Right cardiac atrium (tissue), 5 donors: Measurements from ENCODE around the gene FADS3. TPM values are rescaled to one million over a fixed set of nuclear protein-coding genes. Genes with fewer than 3 reads are reported as not detected.

ENCODE experiments used
- ATAC-seq, 2 donors: fragments of 200-7000 bp; cut with Tn5 transposase; one replicate each; pipeline versions ENCODE4 v1.8.0 to v1.9.1; 2020; ENCODE audit warnings: moderate library complexity in 2 of 2, mild to moderate bottlenecking in 1 of 2
- DNase-seq, 3 donors: peaks; one replicate each; pipeline ENCODE4 v3.0.0-alpha.2; 2020
- H3K27ac ChIP-seq: one replicate; pipeline ENCODE4 v1.5.1; 2013; ENCODE audit warnings: mild to moderate bottlenecking, low read length, control low read depth, moderate library complexity
- H3K27me3 ChIP-seq: one replicate; pipeline ENCODE4 v1.6.1; 2013; ENCODE audit not compliant: control insufficient read depth, insufficient read depth
- H3K4me1 ChIP-seq: one replicate; pipeline ENCODE4 v1.6.1; 2013; ENCODE audit warnings: low read length; ENCODE audit not compliant: control insufficient read depth, insufficient read depth
- H3K4me3 ChIP-seq: one replicate; pipeline ENCODE4 v1.5.1; 2013; ENCODE audit warnings: low read length, control low read depth
- H3K9me3 ChIP-seq: one replicate; pipeline ENCODE4 v1.6.1; 2013; ENCODE audit warnings: low read length; ENCODE audit not compliant: control insufficient read depth
- WGBS: extraction: QIAGEN DNeasy Blood & Tissue Kit; methylation state at CpG from one replicate; pipeline ENCODE4 v1.1.7; 2013; 5-methylcytosine and 5-hydroxymethylcytosine counted together
- intact Hi-C, 4 donors: fragments of 100-400 bp; cut with DNase I; formaldehyde crosslinking; loops; one replicate each; pipeline versions ENCODE4 v1.11.0 to v1.14.0; 2022 to 2023
- polyA plus RNA-seq: library from polyadenylated mRNA; stranded (reverse); fragments of 200-250 nt; gene quantifications from one replicate; pipeline ENCODE4 v1.2.3, GENCODE V29; 2013
- total RNA-seq, 4 donors: library from RNA; stranded (reverse); fragmentation: NEBNext Ultra II Directional; extraction: Animal tissue kit (Norgen Biotek cat#: 25700); gene quantifications; one replicate each; pipeline ENCODE4 v1.2.1, GENCODE V29; 2021
- donor health status: healthy with polysubstance abuse.
- donor health status: DM: no; HTN: yes; CAD: no.
- donor health status: DM: no; HTN: no; CAD: no.
- donor health status: DM: no; HTN: yes; CAD: no; lungs with severe emphysema.
- donor health status: DM: yes; HTN: yes; CAD: no.

FADS3 gene
- total and polyA plus RNA-seq, 5 donors = 37.5 to 50.1 (median 43.1) TPM

DNA sequence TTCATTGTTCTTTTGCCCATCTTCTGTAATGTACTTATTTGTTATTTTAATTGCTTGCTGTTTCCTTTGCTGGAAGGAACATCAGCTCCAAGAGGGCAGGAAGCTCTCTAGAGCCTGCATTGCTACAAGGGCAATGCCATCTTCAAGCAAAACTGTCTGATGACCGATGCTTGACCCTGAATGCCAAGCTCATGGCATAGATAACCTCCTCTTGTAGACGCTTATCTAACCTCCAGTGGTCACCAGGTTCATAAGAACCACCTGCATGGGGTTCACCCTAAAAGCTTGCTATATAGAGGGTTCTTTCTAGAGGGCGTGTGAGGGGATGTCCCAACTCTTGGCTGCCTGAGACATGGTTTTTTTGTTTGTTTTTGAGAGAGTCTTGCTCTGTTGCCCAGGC is 16.5 kb downstream of the FADS3 start:
- no peaks in the 10 kb centered on the region for H3K27me3 ChIP-seq
- no peak for ATAC-seq
- WGBS = 67% methylated on average over 3 of the region's 3 CpGs
- H3K9me3 ChIP-seq = no peaks in the 10 kb centered on the region
- intact Hi-C loops = no loop called here
- peaks cover 5% of the 10 kb centered on the region for H3K4me1 ChIP-seq
- H3K4me3 ChIP-seq = no peak overlapping the region
- H3K27ac ChIP-seq = peak overlapping the region; percentile 16
- DNase-seq = no peak

- H3K27ac ChIP-seq = peak overlapping the region; percentile 52
- peaks cover 6% of the 10 kb centered on the region for H3K4me1 ChIP-seq
- H3K27me3 ChIP-seq = no peaks in the 10 kb centered on the region
- intact Hi-C loops = no loop called here
- H3K4me3 ChIP-seq = no peak overlapping the region
- ATAC-seq (peak; percentile 2 to 23), DNase-seq (peak; percentile 50 to 81 (median 74))
- 67% methylated on average over 12 of the region's 12 CpGs for WGBS
- H3K9me3 ChIP-seq = no peaks in the 10 kb centered on the region
Observed at GRCh38 chr11:61874377-61874809, 17.0 kb downstream of the FADS3 start.

DNA sequence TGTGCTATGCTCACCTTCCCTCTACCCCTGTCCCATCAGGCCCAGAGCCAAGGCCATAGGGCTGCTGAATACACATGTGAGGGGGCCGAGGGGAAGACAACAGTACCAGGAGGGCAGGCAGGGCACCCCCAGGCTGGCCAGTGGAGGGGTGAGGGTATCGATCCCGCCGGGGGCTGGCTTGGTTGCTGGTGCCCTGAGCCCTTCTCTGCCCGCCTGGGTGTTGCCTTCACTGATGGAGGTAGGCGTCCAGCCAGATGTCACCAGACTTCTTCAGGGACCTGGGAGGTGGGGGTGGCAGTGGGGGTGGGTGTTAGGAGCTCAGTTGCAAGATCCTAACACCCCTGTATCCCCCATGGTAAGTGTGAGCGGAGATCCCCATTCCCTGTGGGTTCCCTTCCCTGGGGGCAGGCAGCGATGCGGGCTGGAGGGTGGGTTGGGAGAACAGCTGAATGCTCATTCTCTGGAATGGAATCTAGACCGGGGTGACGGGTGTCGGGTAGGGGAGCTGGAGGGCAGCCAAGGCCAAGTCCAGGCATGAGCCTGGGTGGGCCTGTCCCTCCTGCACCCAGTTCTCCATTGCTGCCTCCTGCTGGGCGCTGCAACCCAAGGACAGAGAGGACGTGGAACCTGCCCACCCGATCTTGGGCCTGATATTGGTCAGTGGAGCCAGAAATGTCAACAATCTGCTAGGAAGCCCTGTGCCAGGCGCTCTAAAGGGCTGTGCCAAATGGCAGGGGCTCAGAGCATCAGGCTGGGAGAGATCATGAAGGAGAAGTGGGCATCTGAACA is 17.6 kb downstream of the FADS3 start:
- H3K4me1 ChIP-seq = peaks cover 6% of the 10 kb centered on the region
- H3K9me3 ChIP-seq = no peaks in the 10 kb centered on the region
- peak overlapping the region; percentile 52 for H3K27ac ChIP-seq
- no peak overlapping the region for H3K4me3 ChIP-seq
- ATAC-seq (no peak), DNase-seq (no peak)
- no peaks in the 10 kb centered on the region for H3K27me3 ChIP-seq
- 76% methylated on average over 16 of the region's 16 CpGs for WGBS
- intact Hi-C loops = no loop called here

DNA sequence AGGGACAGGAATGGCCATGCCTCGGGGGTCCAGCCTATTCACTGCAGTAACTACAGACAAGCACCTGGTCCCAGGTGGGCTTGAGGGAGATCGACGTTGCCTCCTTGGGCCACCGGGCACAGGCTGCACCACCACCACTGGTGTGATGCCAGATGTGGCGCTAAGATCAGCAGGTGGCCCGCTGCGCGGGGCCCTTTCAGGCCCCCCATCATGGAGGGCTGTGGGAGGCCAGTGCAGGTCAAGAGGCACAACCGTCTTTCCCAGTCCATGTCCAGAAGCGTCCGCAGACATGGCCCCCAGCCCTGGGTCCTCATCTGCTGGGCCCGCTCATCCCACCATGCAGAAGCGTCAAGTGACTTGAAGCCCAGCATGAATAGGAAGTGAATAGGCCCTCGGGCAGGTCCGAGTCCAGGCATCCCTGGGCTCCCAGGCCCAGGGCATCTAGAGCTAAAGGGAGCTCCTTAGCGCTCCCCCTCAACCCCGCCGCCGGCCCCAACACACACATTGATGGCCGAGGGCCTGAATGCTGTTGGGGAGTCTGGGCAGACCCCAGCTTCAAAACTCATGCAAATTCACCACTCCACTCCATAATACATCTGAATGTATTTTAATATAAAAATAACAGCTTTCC is 18.3 kb downstream of the FADS3 start:
- DNase-seq = no peak
- Histone ChIP-seq H3K4me3 (no peak overlapping the region), H3K27ac (no peak overlapping the region), H3K27me3 (no peaks in the 10 kb centered on the region), H3K4me1 (peaks cover 6% of the 10 kb centered on the region), H3K9me3 (no peaks in the 10 kb centered on the region)
- no peak for ATAC-seq
- WGBS = 91% methylated on average over 20 of the region's 20 CpGs
- intact Hi-C loops = no loop called here

DNA sequence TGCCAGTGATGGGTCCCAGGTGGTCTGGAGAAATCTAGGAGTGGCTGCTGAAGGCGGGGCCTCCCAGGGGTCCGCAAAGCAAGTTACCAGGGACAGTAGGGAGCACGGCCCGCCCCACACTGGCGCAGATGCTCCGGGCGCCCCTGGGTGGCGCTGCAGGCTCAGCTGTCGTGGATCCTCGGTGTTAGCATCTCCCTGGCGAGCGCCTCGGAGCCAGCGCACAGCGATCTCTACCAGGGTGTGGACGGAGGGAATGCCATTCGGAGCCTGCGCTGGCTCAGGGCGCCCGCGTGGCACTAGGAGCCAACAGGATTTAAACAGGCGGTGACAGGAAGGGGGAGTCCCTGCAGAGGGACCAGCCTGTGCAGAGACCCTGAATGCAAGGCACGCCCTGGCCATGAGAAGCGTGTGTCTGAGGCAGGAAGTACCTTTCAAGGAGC is 20.2 kb downstream of the FADS3 start:
- Histone ChIP-seq H3K9me3 (no peaks in the 10 kb centered on the region), H3K4me3 (no peak overlapping the region), H3K27ac (peak overlapping the region; percentile 39), H3K4me1 (peaks cover 6% of the 10 kb centered on the region), H3K27me3 (no peaks in the 10 kb centered on the region)
- DNase-seq (peak; percentile 86 to 93 (median 92)), ATAC-seq (peak; percentile 84 to 88)
- WGBS = 3% methylated on average over 24 of the region's 24 CpGs
- intact Hi-C loops = no loop called here

DNA sequence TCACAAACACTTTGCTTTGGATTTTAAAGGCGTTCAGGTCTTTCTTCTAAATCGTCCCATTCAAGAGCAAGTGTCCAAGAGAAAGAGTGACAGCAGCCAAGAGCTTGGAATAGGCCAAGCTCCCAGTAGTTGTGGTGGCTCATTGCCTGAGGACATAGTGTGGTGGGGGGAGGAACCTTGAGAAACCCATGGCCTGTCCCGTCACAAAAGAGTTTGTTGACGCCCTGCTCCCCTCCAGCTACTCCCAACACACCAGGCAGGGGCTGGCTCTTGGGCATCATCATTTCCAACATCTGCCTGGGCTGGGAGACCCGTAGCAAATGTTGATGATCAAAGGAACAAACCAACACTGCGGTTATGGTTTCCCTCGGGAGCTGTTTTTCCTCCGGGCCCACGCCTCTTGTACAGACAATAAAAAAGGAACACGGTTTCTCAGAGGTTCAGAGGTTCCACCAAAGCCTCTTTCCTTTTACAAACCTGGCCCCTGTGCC is 20.8 kb downstream of the FADS3 start:
- no peaks in the 10 kb centered on the region for H3K27me3 ChIP-seq
- H3K9me3 ChIP-seq = no peaks in the 10 kb centered on the region
- peak in 1 of 3 donors; percentile 52 for DNase-seq
- peak overlapping the region; percentile 39 for H3K27ac ChIP-seq
- 32% methylated on average over 10 of the region's 10 CpGs for WGBS
- peaks cover 6% of the 10 kb centered on the region for H3K4me1 ChIP-seq
- intact Hi-C loops = no loop called here
- ATAC-seq = peak; percentile 20 to 37
- no peak overlapping the region for H3K4me3 ChIP-seq

GRCh38 chr11:61869708-61870451 is 21.5 kb downstream of the FADS3 start:
- intact Hi-C loops = loop anchor here in 1 of 4 donors (10.0 kb wide), 1 partner anchor 55 kb away; the partner anchor contains the start of gene FADS1
- no peak overlapping the region for H3K4me3 ChIP-seq
- ATAC-seq = peak in 1 of 2 donors; percentile 16
- 54% methylated on average over 21 of the region's 21 CpGs for WGBS
- no peaks in the 10 kb centered on the region for H3K27me3 ChIP-seq
- peak overlapping the region; percentile 39 for H3K27ac ChIP-seq
- DNase-seq = peak in 2 of 3 donors; percentile 58 to 69
- H3K9me3 ChIP-seq = no peaks in the 10 kb centered on the region
- H3K4me1 ChIP-seq = peaks cover 6% of the 10 kb centered on the region

DNA sequence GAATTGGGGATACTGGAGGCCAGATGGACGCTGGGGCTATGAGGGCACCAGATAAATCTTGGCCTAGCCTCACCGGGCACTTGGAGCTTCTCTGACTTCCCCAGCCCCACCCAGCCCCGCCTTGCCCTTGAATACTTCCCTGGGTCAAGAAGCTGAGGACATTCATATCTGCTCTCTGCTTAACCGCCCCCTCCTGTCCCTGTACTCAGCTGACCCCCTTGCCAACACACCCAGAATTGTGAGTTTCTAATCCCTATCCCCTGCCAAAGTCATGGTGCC is 22.0 kb downstream of the FADS3 start:
- intact Hi-C loops = loop anchor here in 1 of 4 donors (10.0 kb wide), 1 partner anchor 55 kb away; the partner anchor contains the start of gene FADS1
- no peak for ATAC-seq
- no peak for DNase-seq
- Histone ChIP-seq H3K4me3 (no peak overlapping the region), H3K4me1 (peaks cover 6% of the 10 kb centered on the region), H3K27me3 (no peaks in the 10 kb centered on the region), H3K9me3 (no peaks in the 10 kb centered on the region), H3K27ac (no peak overlapping the region)
- 67% methylated on average over 4 of the region's 4 CpGs for WGBS

DNA sequence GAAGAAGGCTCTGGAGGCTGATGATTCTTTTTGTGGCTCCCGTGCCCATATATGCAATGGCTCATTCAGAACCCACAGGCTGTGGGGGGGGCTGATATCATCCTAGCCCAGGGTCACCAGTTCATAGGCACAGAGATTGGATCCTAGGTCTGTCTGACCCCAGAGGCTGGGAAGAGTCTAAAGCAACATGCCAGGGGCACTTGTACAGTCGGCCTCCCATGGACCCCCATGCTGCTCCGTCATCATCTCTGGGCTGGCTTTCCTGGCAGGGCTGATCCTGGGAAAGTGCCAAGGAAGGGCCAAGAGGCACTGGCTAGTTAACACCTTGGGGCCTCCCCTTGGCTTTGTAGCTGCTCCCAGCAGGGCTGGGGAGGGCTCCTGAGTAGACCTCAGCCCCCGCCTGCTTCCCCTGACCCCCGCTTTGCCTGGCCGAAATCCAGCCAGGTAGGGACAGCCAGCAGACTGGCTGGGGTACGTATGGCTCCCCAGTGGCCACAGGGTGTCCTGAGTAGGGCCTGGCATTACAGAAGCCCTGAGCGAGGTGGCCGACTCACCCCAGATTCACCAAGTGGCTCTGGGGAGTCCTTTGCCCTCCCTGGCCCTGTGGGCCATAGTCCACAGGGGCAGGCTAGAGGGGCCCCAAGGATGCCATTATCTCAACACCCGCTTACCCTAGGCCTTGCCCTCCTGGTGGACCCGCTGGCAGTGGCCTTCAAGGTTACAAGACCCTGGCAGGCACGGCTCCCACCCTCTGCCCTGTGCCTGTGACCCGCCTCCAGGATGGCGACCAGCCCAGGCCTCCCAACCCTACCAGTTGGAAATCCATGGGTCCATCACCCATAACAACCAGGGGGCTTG is 22.5 kb downstream of the FADS3 start:
- ATAC-seq (no peak), DNase-seq (peak in 2 of 3 donors; percentile 59 to 63)
- no peaks in the 10 kb centered on the region for H3K9me3 ChIP-seq
- H3K27ac ChIP-seq = no peak overlapping the region
- peaks cover 6% of the 10 kb centered on the region for H3K4me1 ChIP-seq
- intact Hi-C loops = loop anchor here in 1 of 4 donors (10.0 kb wide), 1 partner anchor 54 kb away; the partner anchor contains the start of gene FADS1
- H3K27me3 ChIP-seq = no peaks in the 10 kb centered on the region
- no peak overlapping the region for H3K4me3 ChIP-seq
- 81% methylated on average over 14 of the region's 14 CpGs for WGBS

- no peak overlapping the region for H3K27ac ChIP-seq
- no peaks in the 10 kb centered on the region for H3K9me3 ChIP-seq
- H3K27me3 ChIP-seq = no peaks in the 10 kb centered on the region
- ATAC-seq (no peak), DNase-seq (peak in 1 of 3 donors; percentile 40)
- intact Hi-C loops = loop anchor here in 1 of 4 donors (10.0 kb wide), 1 partner anchor 52 kb away; the partner anchor contains the start of gene FADS1
- H3K4me1 ChIP-seq = peaks cover 6% of the 10 kb centered on the region
- no peak overlapping the region for H3K4me3 ChIP-seq
- WGBS = 95% methylated on average over 6 of the region's 6 CpGs
Observed at GRCh38 chr11:61866958-61867343, 24.4 kb downstream of the FADS3 start.
